H1 (cell line): ENCODE data around the gene NCF4. TPM values are rescaled to one million over a fixed set of nuclear protein-coding genes. Genes with fewer than 3 reads are reported as not detected.
A peak's percentile ranks its signal among the peaks of the same experiment; 100 is the strongest.

ENCODE experiments used
- CTCF ChIA-PET: fragments of 300-600 bp; sonication (Branson Sonifier 250); formaldehyde crosslinking; loops from one replicate; lab custom pipeline; 2021; ENCODE audit not compliant: partially characterized antibody; lab: Charles Lee
- POLR2A ChIA-PET: fragments of 300-600 bp; sonication (Branson Sonifier 250); formaldehyde crosslinking; loops from one replicate; lab custom pipeline; 2021; ENCODE audit warnings: inconsistent platforms; ENCODE audit not compliant: partially characterized antibody; lab: Charles Lee
- DNase-seq, 2 experiments: peaks; one replicate each; pipeline versions ENCODE4 v3.0.0 to v3.0.0-alpha.2; 2010 to 2022; ENCODE audit warnings: low spot score in 2 of 2, low read depth in 1 of 2, mixed read lengths in 1 of 2
- FAIRE-seq: peaks from 2 replicates; lab custom pipeline; 2011; peaks lifted over from hg19 to GRCh38; lab: Jason Lieb, UNC
- H2AFZ ChIP-seq: 2 replicates; pipeline ENCODE4 v1.8.1; 2012; ENCODE audit warnings: low read length, inconsistent platforms
- H2AK5ac ChIP-seq: 2 replicates; pipeline ENCODE4 v1.6.1; 2013; ENCODE audit warnings: low read depth, low read length
- H2BK120ac ChIP-seq: replicated peaks from 2 replicates; pipeline ENCODE3; 2013; ENCODE audit warnings: low read depth, low read length, inconsistent platforms
- H2BK12ac ChIP-seq: 2 replicates; pipeline ENCODE4 v1.6.1; 2013; ENCODE audit warnings: low read depth, low read length
- H2BK15ac ChIP-seq: 2 replicates; pipeline ENCODE4 v1.6.1; 2013; ENCODE audit warnings: low read length
- H2BK20ac ChIP-seq: 2 replicates; pipeline ENCODE4 v1.6.1; 2013; ENCODE audit warnings: low read length
- H2BK5ac ChIP-seq: 2 replicates; pipeline ENCODE4 v1.6.1; 2013; ENCODE audit warnings: low read depth, low read length
- H3K14ac ChIP-seq: 2 replicates; pipeline ENCODE4 v1.6.1; 2013; ENCODE audit warnings: inconsistent platforms; ENCODE audit not compliant: insufficient read length
- H3K18ac ChIP-seq: 2 replicates; pipeline ENCODE4 v1.6.1; 2013; ENCODE audit warnings: low read length; ENCODE audit errors: extremely low read depth
- H3K23ac ChIP-seq: 2 replicates; pipeline ENCODE4 v1.6.1; 2013; ENCODE audit warnings: inconsistent platforms; ENCODE audit not compliant: insufficient read length
- H3K23me2 ChIP-seq: 2 replicates; pipeline ENCODE4 v1.6.1; 2013; ENCODE audit warnings: low read depth, low read length
- H3K27ac ChIP-seq: 2 replicates; pipeline ENCODE4 v1.6.1; 2011; ENCODE audit warnings: low read depth, low read length, inconsistent platforms
- H3K27me3 ChIP-seq, 4 experiments: replicated peaks in 1 of 4; 1 replicate in 1 of 4; 2 replicates in 3 of 4; pipeline versions ENCODE4 v1.6.1 to v1.8.1; 2011 to 2013; ENCODE audit warnings: low read length in 3 of 4, mild to moderate bottlenecking in 3 of 4, inconsistent platforms in 2 of 4, mixed read lengths in 2 of 4, moderate library complexity in 1 of 4; ENCODE audit not compliant: control insufficient read depth in 3 of 4, insufficient read depth in 3 of 4; ENCODE audit errors: extremely low read depth in 1 of 4
- H3K36me3 ChIP-seq, 4 experiments: 2 replicates each; pipeline versions ENCODE4 v1.6.1 to v1.8.1; 2011 to 2013; ENCODE audit warnings: mild to moderate bottlenecking in 4 of 4, low read length in 3 of 4, moderate library complexity in 2 of 4, control low read depth in 1 of 4, inconsistent platforms in 1 of 4; ENCODE audit not compliant: insufficient read depth in 4 of 4, control insufficient read depth in 2 of 4
- H3K4ac ChIP-seq: replicated peaks from 2 replicates; pipeline ENCODE3; 2013; ENCODE audit warnings: low read length, low read depth, mixed read lengths, inconsistent platforms; ENCODE audit not compliant: insufficient read length
- H3K4me1 ChIP-seq, 4 experiments: replicated peaks in 1 of 4; 1 replicate in 1 of 4; 2 replicates in 3 of 4; pipeline versions ENCODE4 v1.6.1 to v1.8.1; 2011 to 2013; ENCODE audit warnings: low read length in 3 of 4, inconsistent platforms in 2 of 4, mixed read lengths in 1 of 4; ENCODE audit not compliant: insufficient read depth in 4 of 4, control insufficient read depth in 3 of 4
- H3K4me2 ChIP-seq, 2 experiments: 2 replicates each; pipeline versions ENCODE4 v1.6.1 to v1.8.1; 2011 to 2013; ENCODE audit warnings: low read depth in 2 of 2, low read length in 2 of 2, control low read depth in 1 of 2, inconsistent platforms in 1 of 2, mild to moderate bottlenecking in 1 of 2; ENCODE audit not compliant: insufficient read depth in 1 of 2
- H3K4me3 ChIP-seq, 4 experiments: fragments of 200-600, 300-600 bp in 1 of 4; sonication (generic), shearing (Covaris generic), sonication (Bioruptor Twin) in 1 of 4; 2 replicates each; pipeline versions ENCODE4 v1.5.1 to v1.8.1; 2011 to 2016; ENCODE audit warnings: low read length in 4 of 4, low read depth in 3 of 4, control low read depth in 2 of 4, inconsistent platforms in 2 of 4, mild to moderate bottlenecking in 2 of 4, mixed read lengths in 1 of 4, moderate library complexity in 1 of 4; ENCODE audit not compliant: insufficient read depth in 2 of 4; ENCODE audit errors: extremely low read depth in 1 of 4
- H3K56ac ChIP-seq: replicated peaks from 2 replicates; pipeline ENCODE3; 2013; ENCODE audit warnings: low read depth, mild to moderate bottlenecking, mixed read lengths, low read length, inconsistent platforms; ENCODE audit not compliant: insufficient read length
- H3K79me1 ChIP-seq: 2 replicates; pipeline ENCODE4 v1.6.1; 2013; ENCODE audit warnings: low read depth, low read length, control low read depth
- H3K79me2 ChIP-seq, 2 experiments: 2 replicates each; pipeline versions ENCODE4 v1.6.1 to v1.8.1; 2012 to 2013; ENCODE audit warnings: low read length in 2 of 2, mild to moderate bottlenecking in 2 of 2, inconsistent platforms in 1 of 2; ENCODE audit not compliant: insufficient read depth in 2 of 2, control insufficient read depth in 1 of 2
- H3K9ac ChIP-seq, 4 experiments: replicated peaks in 1 of 4; 1 replicate in 1 of 4; 2 replicates in 3 of 4; pipeline versions ENCODE4 v1.6.1 to v1.8.1; 2011 to 2013; ENCODE audit warnings: low read depth in 3 of 4, low read length in 3 of 4, control low read depth in 2 of 4, mild to moderate bottlenecking in 2 of 4, moderate library complexity in 2 of 4, inconsistent platforms in 1 of 4; ENCODE audit errors: extremely low read depth in 1 of 4
- H3K9me3 ChIP-seq, 2 experiments: 2 replicates each; pipeline versions ENCODE4 v1.6.1 to v1.8.1; 2012 to 2013; ENCODE audit warnings: mild to moderate bottlenecking in 2 of 2, moderate library complexity in 2 of 2, control low read depth in 1 of 2, inconsistent platforms in 1 of 2, low read depth in 1 of 2, low read length in 1 of 2, mixed read lengths in 1 of 2; ENCODE audit not compliant: insufficient read depth in 2 of 2
- H4K20me1 ChIP-seq, 2 experiments: replicated peaks in 1 of 2; 2 replicates each; pipeline versions ENCODE3 to v1.8.1; 2011 to 2013; ENCODE audit warnings: inconsistent platforms in 2 of 2, low read length in 2 of 2, mild to moderate bottlenecking in 1 of 2; ENCODE audit not compliant: insufficient read depth in 2 of 2, control insufficient read depth in 1 of 2
- H4K5ac ChIP-seq: 2 replicates; pipeline ENCODE4 v1.6.1; 2013; ENCODE audit warnings: low read length, low read depth, mixed read lengths, inconsistent platforms; ENCODE audit not compliant: insufficient read length
- H4K8ac ChIP-seq: 2 replicates; pipeline ENCODE4 v1.8.0; 2013; ENCODE audit warnings: mild to moderate bottlenecking, moderate library complexity, low read length, inconsistent platforms; ENCODE audit not compliant: insufficient read depth; ENCODE audit errors: extremely low read depth
- H4K91ac ChIP-seq: replicated peaks from 2 replicates; pipeline ENCODE3; 2013; ENCODE audit warnings: low read length, mixed read lengths, inconsistent platforms; ENCODE audit not compliant: insufficient read length
- CTBP2 ChIP-seq: IDR thresholded peaks from 2 replicates; pipeline ENCODE4 v1.7.0; 2011; ENCODE audit warnings: borderline replicate concordance, mild to moderate bottlenecking, moderate library complexity, mixed read lengths, low read length; ENCODE audit not compliant: insufficient read depth, insufficient read length
- CTCF ChIP-seq, 3 experiments: IDR thresholded peaks; 1 replicate in 2 of 3; 2 replicates in 1 of 3; pipeline versions ENCODE4 v1.5.1 to v1.6.1; 2011; ENCODE audit warnings: low read length in 3 of 3, mild to moderate bottlenecking in 3 of 3, inconsistent platforms in 2 of 3, low read depth in 1 of 3, moderate library complexity in 1 of 3; ENCODE audit not compliant: insufficient read depth in 1 of 3; ENCODE audit errors: control extremely low read depth in 1 of 3
- KDM1A ChIP-seq: fragments of 200-600, 300-600 bp; sonication (generic); IDR thresholded peaks from 2 replicates; pipeline ENCODE4 v1.7.1; 2016; ENCODE audit warnings: mild to moderate bottlenecking, low read length, borderline replicate concordance
- RXRA ChIP-seq: IDR thresholded peaks from 2 replicates; pipeline ENCODE4 v1.6.1; 2011; ENCODE audit warnings: low read depth, mild to moderate bottlenecking, low read length, moderate library complexity; ENCODE audit not compliant: insufficient read depth
- SP2 ChIP-seq: IDR thresholded peaks from 2 replicates; pipeline ENCODE4 v1.6.1; 2012; ENCODE audit warnings: mild to moderate bottlenecking, low read length, inconsistent platforms
- SUZ12 ChIP-seq: fragments of 200-600 bp; sonication (generic); IDR thresholded peaks from 2 replicates; pipeline ENCODE4 v1.6.1; 2012; ENCODE audit warnings: mild to moderate bottlenecking, inconsistent platforms, low read length, moderate library complexity, mixed read lengths
- YY1 ChIP-seq: IDR thresholded peaks from 2 replicates; pipeline ENCODE4 v1.6.1; 2011; ENCODE audit warnings: low read depth, mild to moderate bottlenecking, low read length
- WGBS, 2 experiments: shearing (Covaris generic) in 1 of 2; methylation state at CpG; one replicate each; pipeline versions ENCODE4 v1.1.6 to v1.1.7; 2013 to 2015; ENCODE audit warnings: low lambda C conversion rate in 2 of 2, mixed read lengths in 2 of 2, inconsistent platforms in 1 of 2, low coverage in 1 of 2, missing lambda C conversion rate in 1 of 2; ENCODE audit not compliant: insufficient replicate concordance in 2 of 2, insufficient coverage in 1 of 2, insufficient read length in 1 of 2; ENCODE audit errors: extremely low coverage in 1 of 2, missing lambda C conversion rate in 1 of 2; 5-methylcytosine and 5-hydroxymethylcytosine counted together
- polyA plus RNA-seq, 7 experiments: library from polyadenylated mRNA; depleted of rRNA in 3 of 7; stranded (reverse) in 5 of 7; unstranded in 2 of 7; fragments of >200 nt in 5 of 7; fragments of 200-250 nt in 2 of 7; gene quantifications; 1 replicate in 5 of 7; 2 replicates in 1 of 7; 4 replicates in 1 of 7; pipeline versions ENCODE4 v1.2.1 to v1.2.3, GENCODE V29; 2011 to 2013; ENCODE audit warnings: missing spikeins in 2 of 7, mixed read lengths in 2 of 7
- total RNA-seq: library from RNA; stranded (reverse); fragmentation: NEBNext Ultra II Directional; extraction: Animal tissue kit (Norgen Biotek cat#: 25700); gene quantifications from 2 replicates; pipeline ENCODE4 v1.2.1, GENCODE V29; 2021

NCF4 gene
- total and polyA plus RNA-seq, 2 of the 8 experiments (the other 6 are each of a cell fraction or from before 2014, with no cell fraction given): 0.20 TPM; not detected in 1

- peak within 1 kb of the TSS; percentile 28 for H2BK20ac ChIP-seq
- no peaks in the 10 kb centered on the region for H3K79me2 ChIP-seq
- H2BK15ac ChIP-seq: 0 out of 2 replicates have a peak within 1 kb of the TSS, but pooled peaks have one; percentile 18
- no peak within 1 kb of the TSS for H3K56ac ChIP-seq
- H2BK5ac ChIP-seq: no peak within 1 kb of the TSS
- peaks cover 21 to 53% (median 40%) of the 10 kb centered on the region in 4 experiments for H3K27me3 ChIP-seq
- no peaks in the 10 kb centered on the region for H3K36me3 ChIP-seq
- peaks cover 11% of the 10 kb centered on the region for H3K23me2 ChIP-seq
- peak within 1 kb of the TSS; percentile 79; the same call in 1 of the 2 replicates for H2AK5ac ChIP-seq
- H3K14ac ChIP-seq: no peak within 1 kb of the TSS
- H3K9ac ChIP-seq: no peak within 1 kb of the TSS; a peak in 1 of 7 replicates
- 7% methylated on average over 65 of the region's 75 CpGs; no CpG with 5 or more reads in 1 of the 2 experiments for WGBS, 2 experiments
- H3K23ac ChIP-seq: no peak within 1 kb of the TSS
- ChIA-PET POLR2A (interaction anchor here (2.0 kb wide), 1 partner anchor 15 kb away, joined by 6 read pairs; no protein-coding TSS in a partner anchor), CTCF (interaction anchor here (0.7 to 2.9 kb wide), 5 partner anchors 9 to 161 kb away, joined by 3 to 10 read pairs (median 4); no protein-coding TSS in a partner anchor)
- H4K5ac ChIP-seq: no peak within 1 kb of the TSS
- H3K18ac ChIP-seq: peak within 1 kb of the TSS; percentile 66; the same call in 1 of the 2 replicates
- H2AFZ ChIP-seq: peak within 1 kb of the TSS; percentile 24; the same call in 1 of the 2 replicates
- peak in 1 of 2 experiments; percentile 65 for DNase-seq
- FAIRE-seq: no peak
- peaks cover 0 to 14% (median 9%) of the 10 kb centered on the region in 4 experiments; a peak in 6 of 7 replicates for H3K4me1 ChIP-seq
- H3K27ac ChIP-seq: no peak within 1 kb of the TSS
- H3K4me2 ChIP-seq: peak within 1 kb of the TSS; percentile 70 to 89
- peak within 1 kb of the TSS; percentile 17 for H4K91ac ChIP-seq
- H2BK120ac ChIP-seq: no peak within 1 kb of the TSS
- H2BK12ac ChIP-seq: peak within 1 kb of the TSS; percentile 60; the same call in 1 of the 2 replicates
- peak within 1 kb of the TSS; percentile 57 for H4K8ac ChIP-seq
- no peaks in the 10 kb centered on the region for H4K20me1 ChIP-seq
- H3K4me3 ChIP-seq: peak within 1 kb of the TSS; percentile 39 to 69 (median 59)
- H3K79me1 ChIP-seq: no peaks in the 10 kb centered on the region
- H3K9me3 ChIP-seq: no peaks in the 10 kb centered on the region
- peak within 1 kb of the TSS; percentile 74 for H3K4ac ChIP-seq
- no peak for TF ChIP-seq CTCF (IDR thresholded peaks at IDR 0.05; ENCODE audit: control extremely low read depth in 1 of 3, insufficient read depth in 1 of 3, low read depth in 1 of 3, low read length in 3 of 3)
- no peak for TF ChIP-seq RXRA
- peak; percentile 66 for TF ChIP-seq SUZ12
- TF ChIP-seq KDM1A: no peak
- TF ChIP-seq SP2: no peak
- TF ChIP-seq CTBP2: peak; percentile 8
- TF ChIP-seq YY1: 0 out of 2 replicates have a peak, but pooled peaks have one; percentile 4
Observed at GRCh38 chr22:36816636-36817524, 43.9 kb upstream of the NCF4 start, which contains the start of gene PVALB. TSS of gene PVALB (minus strand) at chr22:36817035. CDS start at chr22:36817005, 30 bp downstream.
